GM10248 (cell line): ENCODE measurements around the gene NTRK3.

Experiments
- CTCF ChIA-PET: fragments of 300-600 bp; sonication (Branson Sonifier 250); formaldehyde crosslinking; extraction: SDS; loops from one replicate; lab custom pipeline; 2021; ENCODE audit warnings: antibody characterized with exemption; lab: Yijun Ruan, JAX
- POLR2A ChIA-PET: fragments of 350-650 bp; sonication (Branson Sonifier 250); formaldehyde crosslinking; extraction: SDS; loops from one replicate; lab custom pipeline; 2020; ENCODE audit warnings: antibody characterized with exemption; lab: Yijun Ruan, JAX
- DNase-seq: peaks from one replicate; pipeline ENCODE4 v3.0.0; 2012; ENCODE audit errors: extremely low spot score
- CTCF ChIP-seq: IDR thresholded peaks from 2 replicates; pipeline ENCODE4 v1.5.1; 2012; ENCODE audit warnings: mild to moderate bottlenecking, low read depth; ENCODE audit errors: extremely low read depth, missing control alignments, control extremely low read depth

The NTRK3 gene

GRCh38 chr15:88019656-88020055 lies 236.9 kb downstream of the NTRK3 start:
- no peak for DNase-seq
- no peak for TF ChIP-seq CTCF
- CTCF ChIA-PET = interaction anchor here (1.3 kb wide), 1 partner anchor 15 kb away, joined by 3 read pairs; no protein-coding TSS in a partner anchor
- POLR2A ChIA-PET = no interaction called here

DNA sequence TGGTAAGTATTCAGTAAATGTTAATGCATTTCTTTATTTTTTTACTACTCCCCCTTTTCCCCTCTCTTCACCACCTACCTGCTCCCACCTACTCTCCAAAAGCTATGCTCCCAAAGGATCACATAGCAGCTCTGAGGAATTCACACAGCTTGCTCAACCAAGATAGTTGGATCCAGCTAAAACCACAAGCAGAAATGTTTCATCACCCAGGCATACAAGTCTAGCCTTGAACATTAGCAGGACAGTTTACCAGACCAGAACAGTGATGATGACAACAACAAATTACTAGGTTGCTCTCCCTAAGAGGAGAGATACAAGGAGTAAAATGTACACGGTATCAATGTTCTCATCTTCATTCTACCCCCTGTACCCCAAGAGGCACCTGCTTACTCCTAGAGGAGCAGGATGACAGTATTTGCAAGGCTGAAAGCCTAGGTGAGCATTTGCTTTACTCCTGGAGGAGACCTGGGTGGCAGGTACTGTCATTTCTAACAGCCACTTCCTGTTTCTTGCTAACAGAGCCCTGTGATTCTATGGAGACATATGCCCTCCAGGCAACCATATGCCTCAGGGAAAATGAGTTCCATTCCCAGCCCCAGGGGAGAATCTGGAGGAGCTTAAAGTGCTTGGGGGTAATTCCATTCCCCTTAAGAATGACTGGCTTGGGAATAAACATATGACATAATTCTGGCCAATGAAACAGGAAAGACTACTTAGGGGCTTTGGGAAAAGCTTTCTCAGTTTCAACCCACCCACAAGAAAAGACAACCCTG lies 237.5 kb downstream of the NTRK3 start:
- no peak for TF ChIP-seq CTCF
- ChIA-PET CTCF (interaction anchor here (0.8 to 1.3 kb wide), 3 partner anchors 14 to 33 kb away, joined by 3 to 4 read pairs (median 3); no protein-coding TSS in a partner anchor), POLR2A (no interaction called here)
- no peak for DNase-seq

GRCh38 chr15:88017753-88018152 lies 238.8 kb downstream of the NTRK3 start:
- TF ChIP-seq CTCF = no peak
- ChIA-PET POLR2A (no interaction called here), CTCF (interaction anchor here (1.1 kb wide), 2 partner anchors 9 to 25 kb away, joined by 3 read pairs; no protein-coding TSS in a partner anchor)
- DNase-seq = no peak

DNA sequence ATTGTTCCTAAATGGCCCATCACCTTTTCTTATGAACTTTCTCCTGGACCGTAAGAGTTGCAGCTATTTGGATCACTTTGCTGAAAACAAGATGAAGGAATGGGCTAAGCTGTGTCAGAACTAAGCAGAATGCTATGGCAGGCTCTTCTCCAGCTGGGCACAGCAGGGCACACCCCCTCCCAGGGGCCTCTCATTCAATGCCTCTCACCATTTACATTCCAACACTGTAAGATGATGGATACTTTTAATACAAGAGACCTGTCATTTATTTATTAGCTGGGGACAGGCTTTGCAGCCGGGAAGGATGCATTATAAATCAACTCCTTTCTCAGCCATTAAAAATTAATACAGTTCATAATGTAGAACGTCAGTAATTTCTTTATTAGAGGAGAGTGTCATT lies 240.1 kb downstream of the NTRK3 start:
- no peak for DNase-seq
- ChIA-PET POLR2A (no interaction called here), CTCF (no interaction called here)
- no peak for TF ChIP-seq CTCF

- ChIA-PET CTCF (interaction anchor here (1.3 kb wide), 1 partner anchor 26 kb away, joined by 3 read pairs; no protein-coding TSS in a partner anchor), POLR2A (no interaction called here)
- DNase-seq = no peak
- TF ChIP-seq CTCF = no peak
Observed at GRCh38 chr15:88015228-88015860, 241.2 kb downstream of the NTRK3 start.

DNA sequence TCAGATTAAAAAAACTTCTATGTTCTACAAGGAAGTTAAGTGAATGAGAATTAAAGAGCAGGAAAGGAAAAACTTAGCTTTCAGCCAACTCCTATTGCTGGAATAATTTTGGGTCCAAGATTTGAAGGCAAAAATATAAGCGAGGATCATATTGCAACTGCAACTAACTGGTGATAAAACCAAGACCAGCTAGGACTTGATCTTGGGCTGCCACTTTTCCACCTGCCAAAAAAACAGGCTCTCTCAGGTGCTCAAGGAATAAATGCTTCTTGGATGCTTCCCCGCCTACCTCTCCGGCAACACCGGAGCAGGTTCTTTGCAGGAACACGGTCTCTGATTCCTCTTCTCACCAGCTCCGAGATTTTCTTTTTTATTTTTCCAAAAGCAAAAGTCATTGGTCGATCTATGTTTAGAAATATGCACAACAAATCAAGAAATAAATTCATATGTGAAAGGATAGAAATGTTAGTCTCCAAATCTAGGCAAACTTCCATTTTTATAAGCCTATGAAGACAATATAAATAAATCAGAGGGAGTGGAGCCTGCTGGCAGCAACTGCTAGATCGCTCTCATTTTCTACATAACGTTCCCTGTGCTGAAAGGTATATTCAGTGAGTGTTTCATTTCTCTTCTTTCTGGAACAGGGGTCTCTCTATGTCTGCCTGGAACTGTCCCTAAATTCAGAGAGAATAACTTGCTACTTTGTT lies 241.9 kb downstream of the NTRK3 start:
- ChIA-PET CTCF (interaction anchor here (1.3 kb wide), 1 partner anchor 27 kb away, joined by 3 read pairs; no protein-coding TSS in a partner anchor), POLR2A (no interaction called here)
- no peak for DNase-seq
- TF ChIP-seq CTCF = no peak
